DMS53 treated with DMSO at 0.1 percent for 48 hours (cell line): ENCODE data around the gene CKAP4.

Source experiments
- DNase-seq: peaks from one replicate; lab custom pipeline; 2025; ENCODE audit not compliant: unreplicated experiment; lab: John Stamatoyannopoulos, UW

CKAP4 gene

GRCh38 chr12:106274575-106275121, 26.8 kb upstream of the CKAP4 start:
- DNase-seq = peak; percentile 82

- DNase-seq = no peak
Observed at GRCh38 chr12:106274012-106274411, 26.2 kb upstream of the CKAP4 start.

GRCh38 chr12:106273491-106273890, 25.7 kb upstream of the CKAP4 start:
- DNase-seq = no peak

- DNase-seq = no peak
Observed at GRCh38 chr12:106271575-106272505, 24.0 kb upstream of the CKAP4 start.

GRCh38 chr12:106269150-106269771, 21.4 kb upstream of the CKAP4 start:
- no peak for DNase-seq

- no peak for DNase-seq
Observed at GRCh38 chr12:106267535-106267934, 19.7 kb upstream of the CKAP4 start.

GRCh38 chr12:106265116-106265515, 17.3 kb upstream of the CKAP4 start:
- DNase-seq = no peak

- DNase-seq = no peak
Observed at GRCh38 chr12:106258935-106259334, 11.1 kb upstream of the CKAP4 start.

GRCh38 chr12:106258226-106258625, 10.4 kb upstream of the CKAP4 start:
- no peak for DNase-seq

GRCh38 chr12:106256524-106256923, 8.7 kb upstream of the CKAP4 start:
- no peak for DNase-seq

- DNase-seq = no peak
Observed at GRCh38 chr12:106255952-106256351, 8.1 kb upstream of the CKAP4 start.

GRCh38 chr12:106255493-106255892, 7.7 kb upstream of the CKAP4 start:
- DNase-seq = no peak

- DNase-seq = no peak
Observed at GRCh38 chr12:106254724-106255123, 6.9 kb upstream of the CKAP4 start.

GRCh38 chr12:106251631-106252455, 4.0 kb upstream of the CKAP4 start:
- no peak for DNase-seq

GRCh38 chr12:106249411-106250135, 1.8 kb upstream of the CKAP4 start:
- DNase-seq = no peak

GRCh38 chr12:106248846-106249371, 1.1 kb upstream of the CKAP4 start:
- DNase-seq = no peak

GRCh38 chr12:106248312-106248845, 559 bp upstream of the CKAP4 start:
- DNase-seq = no peak

GRCh38 chr12:106246891-106247673, 738 bp downstream of the CKAP4 start:
- no peak for DNase-seq

- DNase-seq = no peak
Observed at GRCh38 chr12:106245767-106246166, 2.1 kb downstream of the CKAP4 start.
